NCI-H460 (cell line): ENCODE measurements around the gene KRTAP17-1. TPM values are rescaled to one million over a fixed set of nuclear protein-coding genes. Genes with fewer than 3 reads are reported as not detected.

Experiments
- small RNA-seq, 2 experiments: library from RNA; depleted of rRNA; stranded (forward); fragments of <200 nt; gene quantifications; one replicate each; pipeline ENCODE3, GENCODE V24; 2014
- total RNA-seq: library from RNA; depleted of rRNA; stranded (reverse); fragments of >200 nt; shearing (Covaris generic); gene quantifications from 2 replicates; pipeline ENCODE4 v1.2.3, GENCODE V29; 2014; rRNA removed

Gene KRTAP17-1
- total RNA-seq, 1 experiment from 2014 or later = not detected

Small RNAs within 50 kb of the gene (small RNA-seq; reads per million reads assigned to genes)
- 0 reads per million in 2 experiments for gene KRTAP9-10P

Other genes with a start within 250 kb of the KRTAP17-1 start
- not detected in 2 replicates for gene KRTAP2-4, start 249.8 kb downstream of the KRTAP17-1 start, total RNA-seq
- gene KRTAP4-7, start 231.6 kb downstream of the KRTAP17-1 start, total RNA-seq = not detected in 2 replicates
- gene KRTAP4-8, start 217.6 kb downstream of the KRTAP17-1 start, total RNA-seq = not detected in 2 replicates
- gene KRTAP4-16, start 213.5 kb downstream of the KRTAP17-1 start, total RNA-seq = not detected in 2 replicates
- gene KRTAP4-9, start 210.3 kb downstream of the KRTAP17-1 start, total RNA-seq = not detected in 2 replicates
- not detected in 2 replicates for gene KRTAP4-11, start 197.3 kb downstream of the KRTAP17-1 start, total RNA-seq
- not detected in 2 replicates for gene KRTAP4-12, start 191.5 kb downstream of the KRTAP17-1 start, total RNA-seq
- gene KRTAP4-6, start 175.2 kb downstream of the KRTAP17-1 start, total RNA-seq = not detected in 2 replicates
- not detected in 2 replicates for gene KRTAP4-5, start 165.9 kb downstream of the KRTAP17-1 start, total RNA-seq
- not detected in 2 replicates for gene KRTAP4-4, start 155.0 kb downstream of the KRTAP17-1 start, total RNA-seq
- gene KRTAP4-3, start 147.5 kb downstream of the KRTAP17-1 start, total RNA-seq = not detected in 2 replicates
- not detected in 2 replicates for gene KRTAP4-2, start 137.5 kb downstream of the KRTAP17-1 start, total RNA-seq
- gene KRTAP4-1, start 130.8 kb downstream of the KRTAP17-1 start, total RNA-seq = 0.17 TPM in 1 of 2 replicates, not detected in the other
- not detected in 2 replicates for gene KRTAP9-1, start 125.8 kb downstream of the KRTAP17-1 start, total RNA-seq
- gene KRTAP9-2, start 89.1 kb downstream of the KRTAP17-1 start, total RNA-seq = not detected in 2 replicates
- gene KRTAP9-3, start 83.3 kb downstream of the KRTAP17-1 start, total RNA-seq = not detected in 2 replicates
- not detected in 2 replicates for gene KRTAP9-8, start 77.7 kb downstream of the KRTAP17-1 start, total RNA-seq
- gene KRTAP9-4, start 66.0 kb downstream of the KRTAP17-1 start, total RNA-seq = not detected in 2 replicates
- gene KRTAP9-9, start 60.3 kb downstream of the KRTAP17-1 start, total RNA-seq = not detected in 2 replicates
- gene KRTAP9-6, start 50.3 kb downstream of the KRTAP17-1 start, total RNA-seq = not detected in 2 replicates
- not detected in 2 replicates for gene KRTAP9-7, start 40.0 kb downstream of the KRTAP17-1 start, total RNA-seq
- gene KRTAP29-1, start 12.9 kb downstream of the KRTAP17-1 start, total RNA-seq = not detected in 2 replicates
- gene KRTAP16-1, start 6.4 kb downstream of the KRTAP17-1 start, total RNA-seq = not detected in 2 replicates
- gene KRT33A, start 35.1 kb upstream of the KRTAP17-1 start, total RNA-seq = not detected in 2 replicates
- gene KRT33B, start 54.1 kb upstream of the KRTAP17-1 start, total RNA-seq = not detected in 2 replicates
- gene KRT34, start 66.6 kb upstream of the KRTAP17-1 start, total RNA-seq = 0.10 TPM in 1 of 2 replicates, not detected in the other
- gene KRT31, start 81.9 kb upstream of the KRTAP17-1 start, total RNA-seq = not detected in 2 replicates
- not detected in 2 replicates for gene KRT37, start 108.9 kb upstream of the KRTAP17-1 start, total RNA-seq
- gene KRT38, start 125.3 kb upstream of the KRTAP17-1 start, total RNA-seq = not detected in 2 replicates
- not detected in 2 replicates for gene KRT32, start 151.7 kb upstream of the KRTAP17-1 start, total RNA-seq
- not detected in 2 replicates for gene KRT35, start 165.4 kb upstream of the KRTAP17-1 start, total RNA-seq
- not detected in 2 replicates for gene KRT36, start 174.2 kb upstream of the KRTAP17-1 start, total RNA-seq
- not detected in 2 replicates for gene KRT13, start 189.9 kb upstream of the KRTAP17-1 start, total RNA-seq
- 3.7 and 6.0 TPM in 2 replicates for gene KRT15, start 203.2 kb upstream of the KRTAP17-1 start, total RNA-seq
- 1,671 and 1,675 TPM in 2 replicates for gene KRT19, start 212.6 kb upstream of the KRTAP17-1 start, total RNA-seq